Measurements from ENCODE around the gene MPHOSPH9.
A peak's percentile ranks its signal among the peaks of the same experiment; 100 is the strongest.

MPHOSPH9 gene

DNA sequence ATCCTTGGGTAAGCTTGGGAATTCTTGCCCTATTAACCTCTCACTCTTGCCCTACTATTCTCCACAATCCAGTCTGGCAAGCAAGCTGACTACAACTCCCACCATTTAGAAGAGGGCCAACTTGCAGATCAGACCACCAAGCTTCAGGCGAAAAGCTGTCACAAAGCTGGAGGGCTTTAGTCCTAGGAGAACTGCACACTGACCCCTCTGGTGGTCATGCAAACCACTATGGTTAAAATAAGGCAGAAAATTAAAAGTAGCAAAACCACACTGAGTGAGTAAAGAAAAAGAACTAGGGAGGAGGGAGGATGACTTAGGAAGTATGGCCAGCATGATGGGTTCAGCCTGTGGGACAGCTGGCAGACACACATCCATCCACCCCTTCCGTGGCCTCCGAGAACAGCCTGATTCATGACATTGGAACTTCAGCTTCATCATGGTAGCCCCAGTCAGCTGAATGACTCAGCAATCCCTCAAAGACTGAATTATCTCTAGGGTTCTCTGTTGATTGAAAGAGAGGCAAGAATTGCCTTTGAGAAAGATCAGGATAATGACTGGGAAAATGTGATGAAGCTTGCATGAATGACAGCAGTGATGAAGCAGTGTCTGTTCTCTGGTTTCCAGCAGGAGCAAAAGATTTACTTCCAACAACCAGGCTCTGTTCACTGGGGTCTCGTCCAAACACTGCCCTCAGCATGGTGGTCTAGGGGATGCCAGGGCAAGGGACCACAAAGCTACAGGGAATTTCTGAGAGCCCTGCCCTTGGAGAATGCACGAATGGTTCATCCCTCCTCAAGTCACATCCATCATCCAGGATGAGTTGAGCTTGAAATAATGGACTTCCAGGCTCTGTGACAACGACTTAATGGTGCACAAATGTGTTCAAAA, 106.4 kb downstream of the MPHOSPH9 start:
- DNase-seq, result no peak

DNA sequence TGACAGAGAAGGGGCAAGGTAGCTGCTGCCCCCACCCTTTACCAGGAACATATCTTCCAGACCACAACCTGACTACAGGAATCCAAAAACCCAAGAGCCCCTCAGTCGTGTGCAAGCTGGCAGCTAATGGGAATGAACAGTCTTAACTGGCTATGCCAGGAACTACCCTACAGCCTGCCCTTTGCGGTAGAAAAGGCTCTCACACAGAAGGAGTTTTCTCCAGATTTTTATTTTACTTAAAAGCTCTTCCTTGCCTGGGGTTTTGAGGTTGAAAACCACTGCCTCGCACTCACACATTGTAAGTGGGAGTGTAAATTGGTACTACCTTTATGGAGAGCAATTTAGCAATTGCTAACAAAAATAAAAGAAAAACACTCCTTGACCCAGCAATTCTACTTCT, 110.3 kb downstream of the MPHOSPH9 start:
- no peak for DNase-seq

- no peak for DNase-seq
These were observed 111.3 kb downstream of the MPHOSPH9 start for GRCh38 chr12:123121670-123122069.

DNA sequence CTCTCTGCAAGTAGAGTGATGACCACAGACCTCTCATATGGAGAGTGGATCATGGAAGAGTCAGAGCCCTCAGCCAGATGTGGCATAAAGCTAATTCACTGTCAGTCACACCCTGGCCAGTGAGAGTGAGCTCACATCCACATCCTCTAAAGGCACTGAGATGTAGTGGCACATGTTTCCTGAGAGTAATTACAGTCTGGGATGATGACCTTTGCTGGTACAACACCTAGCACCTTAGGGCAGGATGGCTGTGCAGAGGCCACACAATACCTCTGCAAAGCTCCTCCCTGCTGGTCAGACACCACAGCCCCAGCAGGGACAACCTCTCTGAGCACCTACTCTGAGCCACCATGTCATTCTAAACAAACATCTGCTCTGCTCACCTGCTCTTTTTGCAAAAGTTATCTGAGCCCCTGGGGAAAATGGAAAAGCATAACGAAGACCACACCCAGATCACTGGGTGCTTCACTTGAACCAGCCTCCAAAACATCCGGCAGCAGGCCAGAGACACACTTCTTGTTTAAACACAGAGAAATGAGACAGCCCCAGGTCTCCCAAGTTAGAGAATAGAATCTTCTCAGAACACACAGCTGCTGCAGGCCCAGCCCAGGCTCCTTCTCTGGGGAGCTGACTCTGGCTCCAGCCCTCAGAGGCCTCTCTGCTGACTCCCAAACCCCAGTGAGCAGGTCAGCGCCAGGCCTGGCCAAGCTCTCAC, 112.3 kb downstream of the MPHOSPH9 start:
- no peak for DNase-seq

DNA sequence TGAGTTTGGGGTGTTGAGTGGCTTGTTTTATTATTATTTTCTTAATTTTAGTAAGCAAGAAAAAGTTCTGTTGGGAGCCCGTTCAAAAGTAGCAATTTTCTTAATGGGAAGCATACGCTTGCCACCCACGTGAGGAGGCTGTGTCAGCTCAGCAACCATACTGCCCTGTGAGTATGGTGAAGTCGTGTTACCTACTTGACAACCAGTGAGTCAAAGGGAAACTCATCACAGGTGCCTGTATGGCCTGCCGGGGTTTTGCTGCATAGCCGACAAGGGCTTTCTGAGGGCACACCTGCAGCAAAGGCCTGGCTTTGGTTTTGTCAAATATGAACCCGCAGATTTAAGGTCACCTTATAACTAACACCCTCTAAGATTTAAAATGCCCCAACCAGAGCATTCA, 113.1 kb downstream of the MPHOSPH9 start:
- peak; percentile 33 for DNase-seq

GRCh38 chr12:123118497-123118896, 114.4 kb downstream of the MPHOSPH9 start:
- DNase-seq, result no peak

DNA sequence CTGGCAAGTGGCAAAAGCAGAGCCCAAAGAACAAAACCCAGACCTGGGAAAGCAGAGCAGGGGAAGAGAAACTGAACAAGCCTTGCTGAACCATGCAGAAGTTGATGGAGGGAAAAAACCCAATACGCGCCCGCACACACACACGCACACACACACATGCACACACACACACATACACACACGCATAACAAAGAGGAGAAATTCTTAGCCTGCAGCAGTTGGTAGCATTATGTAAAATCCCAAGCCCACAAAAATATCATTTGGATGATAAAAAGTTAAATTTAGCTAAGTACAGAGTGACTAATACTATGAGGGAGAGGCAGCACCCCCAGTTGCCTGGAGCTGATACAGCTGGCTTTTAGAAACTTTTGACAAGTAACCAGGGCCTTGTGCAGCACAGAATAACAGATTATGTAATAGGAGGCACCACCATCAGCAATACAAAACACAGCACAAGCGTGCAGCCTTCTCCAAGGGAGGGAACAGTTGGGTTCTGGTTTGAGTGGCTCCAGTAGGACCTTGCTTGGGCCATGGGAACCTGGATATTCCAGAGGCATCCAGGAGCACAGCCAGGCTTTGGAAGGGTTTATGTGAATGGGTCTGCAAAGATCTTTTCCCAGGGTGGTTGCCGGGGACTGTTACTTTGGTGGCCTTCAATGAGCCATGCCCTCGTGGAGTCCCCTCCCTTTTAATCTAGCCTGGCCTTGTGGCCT, 117.4 kb downstream of the MPHOSPH9 start:
- DNase-seq, result no peak

DNA sequence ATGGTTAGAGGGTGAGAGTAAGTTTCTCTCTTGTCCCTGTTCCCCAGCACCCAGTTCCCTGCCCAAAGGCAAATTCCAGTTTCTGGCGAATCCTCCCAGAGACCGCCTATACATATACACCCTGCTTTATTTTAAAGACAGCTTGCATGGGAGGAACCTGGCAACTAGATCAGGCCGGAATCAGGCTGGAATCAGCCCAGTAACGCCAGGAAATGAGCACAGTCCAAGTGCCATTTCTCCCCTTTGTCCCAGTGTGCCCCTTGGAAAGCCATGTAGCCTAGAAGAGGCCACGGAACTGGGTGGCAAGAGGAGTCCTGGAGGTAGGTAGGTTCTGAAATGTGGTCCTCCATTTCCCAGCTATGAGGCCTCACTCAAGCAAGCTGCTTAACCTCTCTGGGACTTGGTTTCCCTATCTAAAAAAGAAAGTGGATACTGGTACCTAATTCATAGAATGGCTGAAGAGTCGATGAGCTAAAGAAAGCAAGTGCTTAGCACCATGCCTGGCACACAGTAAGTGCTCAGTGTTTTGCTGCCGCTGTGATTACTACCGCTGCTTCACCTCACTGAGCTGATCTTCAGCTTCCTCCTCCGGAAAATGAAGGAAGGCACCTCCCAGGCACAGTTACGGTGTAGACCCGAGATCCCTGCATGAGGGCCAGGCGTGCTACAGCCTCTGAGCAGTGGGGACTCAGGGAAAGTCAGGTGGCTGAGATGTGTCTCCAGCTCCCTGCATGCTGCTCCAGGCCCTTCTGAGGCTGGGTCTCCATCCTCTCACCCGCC, 118.4 kb downstream of the MPHOSPH9 start:
- no peak for DNase-seq

DNA sequence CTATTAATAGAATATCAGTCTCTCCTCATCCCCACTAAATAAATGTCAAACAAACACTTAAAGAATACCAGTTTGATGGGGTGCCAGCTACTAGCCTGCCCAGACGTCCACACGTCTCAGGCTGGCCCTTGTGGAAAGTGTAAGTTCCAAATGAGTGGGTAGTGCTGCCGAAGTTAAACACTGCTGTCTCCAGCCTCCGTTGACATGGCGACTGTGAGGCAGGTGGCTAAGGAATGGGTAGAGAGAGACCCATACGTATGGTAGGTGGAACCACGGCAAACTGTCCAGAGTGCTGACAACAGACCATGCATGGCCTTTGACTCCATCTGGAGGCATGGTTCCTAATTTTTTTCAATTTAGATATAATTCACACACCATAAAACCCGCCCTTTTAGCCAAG, 119.9 kb downstream of the MPHOSPH9 start:
- no peak for DNase-seq

DNA sequence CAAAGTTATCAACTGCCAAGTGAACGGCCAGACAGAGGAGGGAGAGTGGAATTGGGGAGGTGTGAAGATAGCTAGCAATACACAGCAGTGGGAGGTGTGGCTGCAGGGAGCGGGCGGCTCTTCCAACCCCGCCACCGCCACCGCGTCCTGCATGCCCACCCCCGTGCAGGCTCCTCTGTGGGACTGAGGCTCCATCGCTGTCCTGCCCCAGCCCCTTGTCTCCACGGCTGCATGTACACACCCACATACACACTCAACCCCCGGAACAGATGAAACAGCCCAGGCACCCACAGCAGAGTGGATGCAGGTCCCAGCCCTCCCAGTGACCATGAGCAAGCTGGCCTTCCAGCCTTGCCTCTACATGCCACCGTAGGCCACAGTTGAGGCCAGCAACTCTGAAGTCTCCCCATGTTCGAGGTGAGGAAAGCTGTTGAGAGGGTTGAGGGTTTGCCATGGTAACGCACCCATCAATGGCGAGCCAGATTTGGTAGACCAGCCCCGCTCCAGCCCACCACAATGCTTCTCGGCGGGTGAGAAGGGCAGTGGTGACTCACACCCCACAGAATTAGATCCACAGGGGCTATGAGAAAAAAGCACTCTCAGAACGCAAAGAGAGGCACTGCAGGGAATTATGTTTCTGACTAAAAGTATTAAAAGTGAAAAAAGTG, 121.3 kb downstream of the MPHOSPH9 start:
- no peak for DNase-seq

DNA sequence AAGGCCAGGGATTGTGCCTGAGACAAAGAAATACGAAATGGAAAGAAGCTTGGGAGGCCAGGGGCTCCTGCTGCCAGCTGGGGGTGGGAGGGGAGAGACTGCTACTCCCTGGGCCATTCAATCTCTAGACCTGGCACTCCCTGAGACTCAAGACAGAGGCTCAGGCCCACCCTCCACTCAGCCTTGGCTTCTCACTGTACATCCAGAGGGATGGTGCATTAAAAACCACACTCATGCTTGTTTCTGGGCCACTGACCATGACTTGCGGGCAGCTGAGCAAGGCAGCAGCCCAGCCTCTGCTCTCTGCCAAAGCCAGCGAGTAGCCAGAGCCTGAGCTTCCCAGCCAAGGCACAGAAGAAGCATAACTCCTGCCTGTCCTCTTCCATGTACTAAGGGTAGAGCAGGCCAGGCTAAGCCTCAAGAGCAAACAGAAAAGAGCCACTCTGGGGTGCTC, 123.6 kb downstream of the MPHOSPH9 start:
- DNase-seq, result no peak

GRCh38 chr12:123108682-123109066, 124.3 kb downstream of the MPHOSPH9 start:
- DNase-seq, result no peak

DNA sequence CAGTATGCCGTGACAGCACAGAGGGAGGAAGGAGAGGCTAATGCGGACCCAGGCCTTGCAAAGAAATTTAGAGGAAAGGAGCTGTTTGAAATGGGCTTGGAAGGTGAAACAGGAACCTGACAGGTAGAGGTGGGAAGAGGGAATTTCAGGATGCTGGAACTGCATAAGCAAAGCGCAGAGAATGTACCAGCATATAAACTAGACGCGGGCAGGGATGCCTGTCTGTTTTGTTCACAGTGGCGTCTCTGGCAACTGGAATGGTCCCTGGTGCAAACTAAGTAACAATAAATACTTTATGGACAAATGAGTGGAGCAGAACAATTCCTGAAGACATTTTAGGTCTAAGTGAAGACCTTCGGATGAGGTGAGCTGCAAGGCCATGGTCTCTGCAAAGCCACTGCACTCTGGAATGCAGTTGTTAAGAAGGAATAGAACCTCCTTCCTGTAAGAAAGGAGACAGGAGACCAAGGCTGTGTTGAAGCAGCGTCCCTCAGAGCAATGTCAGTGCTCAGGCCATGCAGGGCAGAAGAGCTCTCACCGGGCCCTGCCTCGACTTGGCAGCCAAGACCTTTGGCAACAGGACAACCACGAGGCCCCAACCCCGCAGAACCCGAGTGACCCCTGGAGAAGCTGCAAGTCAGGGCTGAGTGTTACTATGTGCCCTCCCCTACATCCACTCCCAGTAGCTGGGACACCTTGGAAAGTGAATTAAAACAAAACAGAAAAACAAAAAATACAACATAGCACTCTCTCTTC, 124.8 kb downstream of the MPHOSPH9 start:
- DNase-seq, result no peak

- DNase-seq, result peak; percentile 24
These were observed 126.1 kb downstream of the MPHOSPH9 start for GRCh38 chr12:123106640-123107359.

DNA sequence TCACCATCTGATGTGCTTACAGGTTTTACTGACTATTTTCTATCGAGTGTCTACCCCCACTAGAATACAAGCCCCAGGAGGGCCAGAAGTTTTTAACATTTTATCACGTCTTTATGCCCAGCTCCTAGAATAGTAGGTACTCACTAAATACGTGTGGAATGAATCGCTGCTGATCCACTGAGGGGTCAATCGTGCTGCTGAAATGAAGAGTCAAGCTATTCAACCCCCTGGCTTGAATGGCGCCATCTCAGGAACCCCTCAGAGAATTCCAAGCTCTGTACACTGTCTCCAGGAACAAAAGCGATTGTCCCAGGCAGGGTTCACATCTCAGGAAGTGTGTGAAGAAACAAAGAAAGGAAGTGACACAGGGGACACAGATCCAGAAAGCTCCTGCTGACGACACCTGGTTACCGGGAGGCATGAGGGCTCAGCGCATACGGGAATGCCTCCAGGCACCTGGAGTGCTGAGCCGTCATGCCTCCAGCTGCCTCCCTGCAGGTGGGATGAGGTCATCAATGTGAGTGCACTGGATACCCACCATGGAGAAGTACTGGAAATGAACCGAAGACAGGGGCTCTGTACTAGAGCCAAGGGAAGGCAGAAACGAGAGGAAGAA, 127.6 kb downstream of the MPHOSPH9 start:
- DNase-seq, result no peak

DNA sequence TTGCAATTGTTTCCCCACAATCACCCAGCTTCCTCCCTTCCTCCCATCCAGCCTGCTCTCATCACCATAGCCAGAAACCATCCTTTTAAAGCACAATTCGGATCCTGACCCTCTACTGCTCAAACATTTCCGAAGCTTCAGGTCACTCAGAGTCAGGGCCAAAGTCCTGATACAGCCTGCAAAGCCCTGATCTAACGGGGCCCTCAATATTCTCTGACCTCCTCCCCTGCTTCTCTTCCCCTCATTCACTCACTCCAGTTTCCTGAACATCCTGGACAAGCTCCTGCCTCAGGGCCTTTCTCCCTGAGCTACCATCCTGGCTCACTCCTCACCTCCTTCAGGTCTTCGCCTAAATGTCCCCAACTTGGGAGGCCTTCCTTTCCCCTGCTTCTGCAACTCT, 128.1 kb downstream of the MPHOSPH9 start:
- DNase-seq, result no peak

Measured in stimulated activated CD4-positive, alpha-beta T cell treated with anti-CD3 and anti-CD28 coated beads, Interleukin-4, amount 100 ng/mL, for 1 hour (primary cell).